Measurements from ENCODE around the gene PARD3B. TPM values are rescaled to one million over a fixed set of nuclear protein-coding genes. Genes with fewer than 3 reads are reported as not detected.
A peak's percentile ranks its signal among the peaks of the same experiment; 100 is the strongest.

PARD3B gene
- total RNA-seq, 2 donors from 2014 or later: 15.0 to 17.8 TPM

DNA sequence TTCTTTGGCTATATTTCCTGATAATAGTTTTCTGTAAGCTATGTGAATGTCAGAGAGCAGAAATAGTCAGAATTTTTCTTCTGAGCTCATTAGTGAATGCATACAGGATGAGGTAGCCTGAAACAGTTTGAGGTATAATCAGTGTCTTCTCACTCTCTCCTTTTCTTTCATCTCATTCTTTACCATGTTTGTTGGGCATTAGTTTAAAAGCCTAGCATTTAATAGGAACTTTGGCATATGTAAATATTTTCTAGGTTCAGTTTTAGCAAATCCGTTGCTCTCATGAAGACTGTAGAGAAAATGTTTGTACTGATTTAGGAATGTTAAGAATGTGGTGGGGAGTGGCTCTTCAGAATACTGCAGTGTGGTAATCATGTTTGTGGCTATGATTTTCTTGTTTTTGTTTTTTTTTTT lies 119.4 kb downstream of the PARD3B start:
- H3K27me3 ChIP-seq: no peaks in the 10 kb centered on the region
- intact Hi-C loops (cut with DNase I): no loop called here
- DNase-seq (no peak), ATAC-seq (peak; percentile 80)
- H3K4me1 ChIP-seq: peaks cover 9% of the 10 kb centered on the region
- no peaks in the 10 kb centered on the region for H3K9me3 ChIP-seq
- H3K27ac ChIP-seq: peak overlapping the region in 3 of 4 donors; percentile 20 to 69 (median 67)
- no peak for TF ChIP-seq POLR2A (IDR thresholded peaks at IDR 0.05)
- H3K36me3 ChIP-seq (replicated peaks in 1 of 2; ENCODE audit: insufficient read depth in 1 of 2, low read depth in 2 of 2): no peaks in the 10 kb centered on the region
- no peak overlapping the region for H3K4me3 ChIP-seq
- WGBS, 2 donors: 43 to 48% methylated on average over 1 of the region's 1 CpG

DNA sequence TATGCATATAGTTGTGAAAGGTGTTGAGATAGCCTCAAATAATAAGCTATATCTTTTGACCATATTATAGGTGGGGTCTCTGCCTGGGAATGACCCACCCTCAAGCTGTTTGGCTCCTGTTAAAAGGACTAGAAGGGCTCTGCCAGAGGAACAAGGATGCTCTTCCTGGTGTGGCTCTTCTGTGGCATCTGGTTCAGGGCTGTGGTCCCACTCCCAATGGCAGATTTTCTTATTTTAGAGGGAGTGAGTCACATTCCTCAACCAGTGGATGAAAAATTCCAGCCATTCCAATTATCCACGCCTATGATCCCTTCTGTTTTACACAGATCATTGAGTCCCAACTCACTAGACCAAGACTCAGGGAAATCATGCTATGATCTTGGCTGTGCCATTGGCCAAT lies 119.9 kb downstream of the PARD3B start:
- WGBS, 2 donors: 47 to 64% methylated on average over 1 of the region's 1 CpG
- no peaks in the 10 kb centered on the region for H3K9me3 ChIP-seq
- H3K36me3 ChIP-seq (replicated peaks in 1 of 2; ENCODE audit: insufficient read depth in 1 of 2, low read depth in 2 of 2): no peaks in the 10 kb centered on the region
- H3K4me3 ChIP-seq: no peak overlapping the region
- ATAC-seq (peak; percentile 26), DNase-seq (no peak)
- intact Hi-C loops (cut with DNase I): no loop called here
- peak overlapping the region; percentile 18 to 69 (median 44) for H3K27ac ChIP-seq
- TF ChIP-seq, protein P1, sequence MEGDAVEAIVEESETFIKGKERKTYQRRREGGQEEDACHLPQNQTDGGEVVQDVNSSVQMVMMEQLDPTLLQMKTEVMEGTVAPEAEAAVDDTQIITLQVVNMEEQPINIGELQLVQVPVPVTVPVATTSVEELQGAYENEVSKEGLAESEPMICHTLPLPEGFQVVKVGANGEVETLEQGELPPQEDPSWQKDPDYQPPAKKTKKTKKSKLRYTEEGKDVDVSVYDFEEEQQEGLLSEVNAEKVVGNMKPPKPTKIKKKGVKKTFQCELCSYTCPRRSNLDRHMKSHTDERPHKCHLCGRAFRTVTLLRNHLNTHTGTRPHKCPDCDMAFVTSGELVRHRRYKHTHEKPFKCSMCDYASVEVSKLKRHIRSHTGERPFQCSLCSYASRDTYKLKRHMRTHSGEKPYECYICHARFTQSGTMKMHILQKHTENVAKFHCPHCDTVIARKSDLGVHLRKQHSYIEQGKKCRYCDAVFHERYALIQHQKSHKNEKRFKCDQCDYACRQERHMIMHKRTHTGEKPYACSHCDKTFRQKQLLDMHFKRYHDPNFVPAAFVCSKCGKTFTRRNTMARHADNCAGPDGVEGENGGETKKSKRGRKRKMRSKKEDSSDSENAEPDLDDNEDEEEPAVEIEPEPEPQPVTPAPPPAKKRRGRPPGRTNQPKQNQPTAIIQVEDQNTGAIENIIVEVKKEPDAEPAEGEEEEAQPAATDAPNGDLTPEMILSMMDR (IDR thresholded peaks at IDR 0.05): no peak
- no peak for TF ChIP-seq POLR2A (IDR thresholded peaks at IDR 0.05)
- no peaks in the 10 kb centered on the region for H3K27me3 ChIP-seq
- peaks cover 13% of the 10 kb centered on the region for H3K4me1 ChIP-seq

DNA sequence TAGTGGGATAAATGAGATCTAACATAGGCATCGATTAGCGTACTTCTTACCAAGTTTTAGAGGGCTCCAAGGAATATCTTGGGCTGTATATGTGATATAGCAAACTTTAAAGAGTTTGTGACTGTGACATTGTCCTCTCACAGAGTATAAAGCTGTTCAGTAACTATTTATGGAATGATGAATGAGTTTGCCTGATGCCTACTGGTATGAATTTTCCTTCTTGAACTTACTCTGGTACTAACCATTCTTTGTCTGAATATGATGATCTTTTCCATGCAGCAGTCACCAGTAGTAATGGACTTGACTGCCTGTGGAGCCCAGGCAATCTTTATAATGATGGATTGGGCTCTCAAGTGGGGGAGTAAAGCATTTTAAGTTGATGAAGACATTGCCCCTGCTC lies 120.5 kb downstream of the PARD3B start:
- peak overlapping the region in 2 of 4 donors; percentile 67 to 69 for H3K27ac ChIP-seq

DNA sequence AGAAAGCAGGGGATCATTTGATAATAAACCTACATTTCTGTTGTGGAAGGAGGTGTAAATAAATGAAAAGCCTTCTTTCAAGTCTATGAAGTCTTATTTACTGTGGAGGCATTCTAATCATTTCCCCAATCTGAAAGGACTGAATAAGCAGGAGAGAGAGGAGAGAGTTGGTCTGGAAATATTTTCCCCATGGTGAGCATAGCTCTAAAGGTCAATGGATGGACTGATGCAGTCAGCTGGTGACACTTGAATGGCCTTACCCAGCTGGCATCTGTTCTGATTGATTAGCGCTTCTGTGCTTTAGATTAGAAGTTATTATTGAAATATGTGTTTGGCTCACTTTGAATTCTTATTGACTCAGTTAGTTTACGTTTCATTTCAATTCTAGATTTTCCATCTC lies 122.7 kb downstream of the PARD3B start:
- intact Hi-C loops (cut with DNase I): no loop called here
- H3K9me3 ChIP-seq: no peaks in the 10 kb centered on the region
- H3K27ac ChIP-seq: no peak overlapping the region
- peaks cover 20% of the 10 kb centered on the region for H3K4me1 ChIP-seq
- ATAC-seq (no peak), DNase-seq (no peak)
- no peaks in the 10 kb centered on the region for H3K27me3 ChIP-seq
- no peaks in the 10 kb centered on the region for H3K36me3 ChIP-seq (replicated peaks in 1 of 2; ENCODE audit: insufficient read depth in 1 of 2, low read depth in 2 of 2)
- no peak overlapping the region for H3K4me3 ChIP-seq
- 61 to 69% methylated on average over 2 of the region's 2 CpGs for WGBS, 2 donors
- no peak for TF ChIP-seq POLR2A (IDR thresholded peaks at IDR 0.05)
- TF ChIP-seq, protein P1 (IDR thresholded peaks at IDR 0.05): no peak

More for the DNA sequence above, 120.5 kb downstream of the PARD3B start:
- Histone ChIP-seq H3K36me3 (replicated peaks in 1 of 2; ENCODE audit: insufficient read depth in 1 of 2, low read depth in 2 of 2) (no peaks in the 10 kb centered on the region), H3K27me3 (no peaks in the 10 kb centered on the region), H3K4me3 (no peak overlapping the region), H3K4me1 (peaks cover 19% of the 10 kb centered on the region), H3K9me3 (no peaks in the 10 kb centered on the region)
- WGBS, 2 donors: 95 to 100% methylated on average over 2 of the region's 2 CpGs
- TF ChIP-seq, protein P1 (IDR thresholded peaks at IDR 0.05): no peak
- no peak for TF ChIP-seq POLR2A (IDR thresholded peaks at IDR 0.05)
- intact Hi-C loops (cut with DNase I): no loop called here
- no peak for ATAC-seq
- no peak for DNase-seq

DNA sequence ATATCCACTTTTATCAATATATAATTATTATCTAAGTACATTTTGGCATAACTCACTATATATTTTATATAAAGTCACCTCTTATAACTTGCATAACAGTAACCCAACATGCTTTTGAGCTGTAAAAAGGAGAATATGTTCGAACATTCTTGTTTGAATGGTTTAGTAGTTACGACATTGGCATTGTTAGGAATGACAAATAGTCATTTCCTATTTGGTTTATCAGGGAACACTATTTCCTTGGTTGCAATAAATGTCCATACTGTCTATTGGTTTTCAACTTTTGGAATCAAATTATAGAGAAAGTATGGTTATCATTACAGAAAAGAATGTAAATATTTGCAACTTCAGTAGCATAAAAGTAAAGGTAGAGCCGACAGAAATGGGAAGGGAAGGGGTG lies 124.1 kb downstream of the PARD3B start:
- DNase-seq (no peak), ATAC-seq (no peak)
- no peaks in the 10 kb centered on the region for H3K9me3 ChIP-seq
- intact Hi-C loops (cut with DNase I): no loop called here
- peaks cover 15% of the 10 kb centered on the region for H3K4me1 ChIP-seq
- H3K27ac ChIP-seq: no peak overlapping the region
- WGBS, 2 donors: 64 to 66% methylated on average over 3 of the region's 3 CpGs
- H3K27me3 ChIP-seq: no peaks in the 10 kb centered on the region
- no peak overlapping the region for H3K4me3 ChIP-seq
- no peak for TF ChIP-seq POLR2A (IDR thresholded peaks at IDR 0.05)
- no peaks in the 10 kb centered on the region for H3K36me3 ChIP-seq (replicated peaks in 1 of 2; ENCODE audit: insufficient read depth in 1 of 2, low read depth in 2 of 2)

DNA sequence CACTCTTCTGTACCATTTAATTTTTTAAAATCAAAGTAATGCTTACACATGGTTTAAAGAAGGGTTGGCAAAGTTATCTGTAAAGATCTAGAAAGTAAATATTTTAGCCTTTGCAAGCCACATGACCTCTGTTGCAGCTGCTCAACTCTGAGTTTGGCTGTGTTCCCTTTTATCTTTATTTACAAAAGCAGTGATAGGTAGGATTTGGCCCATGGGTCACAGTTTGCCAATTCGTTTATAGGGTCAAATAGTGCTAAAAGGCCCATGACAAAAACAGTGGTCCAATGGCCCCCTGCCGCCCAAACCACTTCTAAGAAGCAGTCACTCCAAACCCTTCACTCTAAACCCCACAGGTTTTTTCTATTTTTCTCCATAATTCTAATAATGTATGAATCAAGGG lies 124.8 kb downstream of the PARD3B start:
- intact Hi-C loops (cut with DNase I): no loop called here
- H3K4me1 ChIP-seq: peaks cover 15% of the 10 kb centered on the region
- H3K27ac ChIP-seq: no peak overlapping the region
- TF ChIP-seq, protein P1 (IDR thresholded peaks at IDR 0.05): no peak
- no peak for TF ChIP-seq POLR2A (IDR thresholded peaks at IDR 0.05)
- H3K4me3 ChIP-seq: no peak overlapping the region
- no peaks in the 10 kb centered on the region for H3K9me3 ChIP-seq
- H3K36me3 ChIP-seq (replicated peaks in 1 of 2; ENCODE audit: insufficient read depth in 1 of 2, low read depth in 2 of 2): no peaks in the 10 kb centered on the region
- no peaks in the 10 kb centered on the region for H3K27me3 ChIP-seq
- peak; percentile 36 to 67 (median 56) for DNase-seq
- 31 to 32% methylated on average over 2 of the region's 2 CpGs for WGBS, 2 donors
- ATAC-seq: peak; percentile 76
